GM21515 (cell line): ENCODE measurements around the gene MAGOH.
A peak's percentile ranks its signal among the peaks of the same experiment; 100 is the strongest.
"Not testable (repeated sequence)": the region's sequence is repeated elsewhere in the genome, so short reads cannot be mapped to it uniquely, and the experiment has no call there.

Experiments
- ATAC-seq: cut with Tn5 transposase; IDR thresholded peaks from one replicate; pipeline ENCODE4 v1.9.1; 2021; ENCODE audit not compliant: unreplicated experiment

MAGOH gene

DNA sequence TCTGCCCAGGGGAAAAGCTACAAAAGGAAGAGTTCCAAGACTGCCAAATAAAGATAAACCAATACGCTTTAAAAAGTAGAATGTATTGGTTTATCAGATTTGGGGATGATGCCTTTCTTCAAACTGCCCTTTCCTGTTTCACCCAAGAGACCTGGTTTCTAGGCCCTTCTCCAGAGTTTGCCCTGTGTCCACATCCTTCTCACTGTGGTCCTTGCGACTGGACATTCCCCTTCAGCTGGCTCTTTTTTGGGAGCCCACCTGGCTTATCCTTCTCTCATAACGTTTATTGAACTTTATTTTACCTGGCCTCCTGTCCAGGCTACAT, 17.4 kb downstream of the MAGOH start:
- no peak for ATAC-seq

DNA sequence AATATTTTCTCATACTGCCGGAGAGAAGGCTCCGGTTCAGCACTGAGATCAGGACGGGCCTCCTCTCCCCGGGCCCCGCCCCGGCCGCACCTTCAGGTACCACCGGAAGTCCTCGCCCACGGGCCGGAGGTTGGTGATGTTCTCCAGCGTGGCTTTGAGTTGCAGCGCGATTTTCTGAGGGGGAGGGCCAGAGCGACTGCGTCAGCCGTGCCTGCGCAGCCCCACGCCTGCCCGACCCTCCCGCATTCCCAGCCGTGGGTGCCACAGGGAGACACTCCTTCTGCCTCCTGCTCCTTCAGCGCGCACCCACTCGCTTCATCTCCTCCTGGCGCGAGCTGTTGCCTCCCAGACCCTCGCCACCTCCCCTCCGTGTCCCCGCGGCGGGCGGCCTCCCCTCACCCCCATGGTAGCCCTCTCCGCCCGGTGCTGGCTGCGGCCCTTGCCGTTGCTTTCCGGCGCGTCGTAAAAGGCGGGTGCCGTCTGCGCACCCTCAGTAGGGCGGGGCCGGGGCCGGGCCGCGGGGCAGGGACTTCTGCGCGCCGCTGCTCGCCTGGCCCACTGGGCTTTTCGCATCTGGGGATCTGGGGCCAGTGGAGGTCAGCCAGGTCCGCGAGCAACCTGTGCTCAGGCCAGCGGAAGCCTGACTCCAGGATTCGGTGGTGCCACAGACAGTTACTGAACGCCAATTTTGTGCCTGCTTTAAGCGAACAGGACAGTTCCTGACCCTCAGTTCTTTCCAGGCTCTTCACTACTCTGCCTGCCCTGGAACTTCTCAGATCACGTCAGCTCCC, 18.0 kb downstream of the MAGOH start, which contains the start of gene CZIB:
TSS of gene CZIB (minus strand) at position 464 of the 791 bp plus-strand sequence. CDS start at position 405, 59 bp downstream.
- peak; percentile 88 for ATAC-seq

DNA sequence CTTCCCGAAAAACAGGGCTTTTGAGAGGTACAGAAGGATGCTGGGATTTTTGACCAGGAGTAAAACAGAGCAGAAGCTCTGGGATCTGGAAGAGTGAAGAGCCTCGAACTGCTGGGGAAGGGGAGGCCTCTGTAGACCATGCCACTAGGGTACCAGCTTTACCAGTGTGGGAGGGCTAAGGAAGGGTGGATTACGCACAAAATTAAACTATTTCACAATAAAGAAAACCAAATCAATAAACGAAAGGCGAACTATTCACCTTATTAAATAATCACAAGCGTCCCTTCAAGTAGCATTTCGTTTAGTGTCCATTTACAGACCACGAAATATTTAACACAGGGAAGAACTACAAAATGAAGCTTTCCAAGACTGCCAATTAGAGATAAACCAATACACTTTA, 18.6 kb downstream of the MAGOH start:
- ATAC-seq, result no peak

DNA sequence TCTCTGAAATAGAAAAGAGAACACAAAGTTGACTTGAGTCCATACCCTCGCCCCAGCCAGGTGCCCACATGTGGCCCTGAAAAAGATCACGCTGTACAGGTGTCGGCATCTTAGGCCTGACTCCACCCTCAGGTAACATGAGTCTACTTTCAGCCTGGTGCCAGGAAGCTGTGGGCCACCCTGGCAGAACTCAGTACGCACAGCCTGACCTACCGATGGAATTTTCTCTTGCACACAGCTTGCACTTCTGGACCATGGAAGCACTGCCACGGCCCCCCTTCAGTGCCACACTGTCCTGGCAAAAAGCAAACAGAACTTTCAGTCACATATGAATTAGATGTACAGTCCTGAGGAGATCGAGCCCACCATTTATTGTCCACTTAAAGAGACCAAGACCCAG, 20.1 kb downstream of the MAGOH start:
- no peak for ATAC-seq

DNA sequence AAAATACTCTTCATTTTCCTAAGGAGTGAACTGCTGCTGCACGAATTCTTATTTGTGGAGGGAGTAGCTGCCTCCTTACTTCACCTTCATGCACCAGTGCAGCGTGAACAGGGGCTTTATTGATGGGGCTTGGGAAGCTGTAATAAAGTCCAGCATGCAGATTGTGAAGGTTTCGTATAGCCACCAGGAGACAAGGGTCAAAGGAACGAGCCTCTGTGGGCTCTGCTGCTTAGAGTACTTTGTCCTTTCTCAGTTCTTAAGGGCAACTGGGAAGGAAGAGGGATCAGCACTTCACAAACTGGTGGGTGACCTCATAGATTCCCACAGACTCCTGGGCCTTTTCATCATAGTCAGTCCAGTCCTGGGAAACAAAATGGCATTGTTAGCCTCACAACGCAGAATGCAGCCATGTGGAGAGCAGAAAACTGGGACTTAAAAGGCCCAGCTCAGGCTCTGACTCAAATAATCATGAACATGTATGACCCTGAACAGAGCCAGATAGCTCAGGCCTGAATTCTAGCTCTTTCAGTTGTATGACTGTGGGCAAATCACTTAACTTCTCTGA, 23.9 kb downstream of the MAGOH start:
- ATAC-seq, result no peak

DNA sequence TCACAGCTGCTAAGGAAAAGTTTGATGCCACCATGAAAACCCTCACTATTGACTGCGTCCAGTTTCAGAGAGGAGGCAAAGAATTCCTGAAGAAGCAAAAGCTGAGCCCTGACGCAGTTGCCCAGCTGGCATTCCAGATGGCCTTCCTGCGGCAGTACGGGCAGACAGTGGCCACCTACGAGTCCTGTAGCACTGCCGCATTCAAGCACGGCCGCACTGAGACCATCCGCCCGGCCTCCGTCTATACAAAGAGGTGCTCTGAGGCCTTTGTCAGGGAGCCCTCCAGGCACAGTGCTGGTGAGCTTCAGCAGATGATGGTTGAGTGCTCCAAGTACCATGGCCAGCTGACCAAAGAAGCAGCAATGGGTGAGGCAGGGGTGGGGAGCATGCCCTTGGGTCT, 27.4 kb downstream of the MAGOH start:
- ATAC-seq, result no peak

DNA sequence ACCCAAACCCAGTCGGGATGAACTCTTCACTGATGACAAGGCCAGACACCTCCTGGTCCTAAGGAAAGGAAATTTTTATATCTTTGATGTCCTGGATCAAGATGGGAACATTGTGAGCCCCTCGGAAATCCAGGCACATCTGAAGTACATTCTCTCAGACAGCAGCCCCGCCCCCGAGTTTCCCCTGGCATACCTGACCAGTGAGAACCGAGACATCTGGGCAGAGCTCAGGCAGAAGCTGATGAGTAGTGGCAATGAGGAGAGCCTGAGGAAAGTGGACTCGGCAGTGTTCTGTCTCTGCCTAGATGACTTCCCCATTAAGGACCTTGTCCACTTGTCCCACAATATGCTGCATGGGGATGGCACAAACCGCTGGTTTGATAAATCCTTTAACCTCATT, 28.0 kb downstream of the MAGOH start:
- ATAC-seq, result no peak

DNA sequence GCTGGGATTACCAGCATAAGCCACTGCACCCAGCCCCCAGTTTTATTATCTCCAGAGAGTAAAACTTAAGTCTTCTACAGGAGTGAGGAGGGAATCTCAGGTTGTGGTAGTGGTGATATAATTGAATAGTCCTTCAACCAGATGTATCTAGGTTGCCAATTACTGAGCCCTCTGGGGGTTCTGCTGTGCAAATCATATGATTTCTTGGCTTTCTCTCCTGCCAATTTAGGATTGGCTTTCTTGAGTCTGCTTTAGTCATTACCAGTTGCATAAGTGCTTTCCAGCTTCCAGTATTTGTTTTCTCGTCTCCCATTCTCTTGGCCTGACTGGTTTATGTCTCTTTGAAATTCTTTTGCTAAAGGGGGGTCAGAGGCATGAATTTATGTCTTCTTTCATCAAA, 30.6 kb downstream of the MAGOH start:
- ATAC-seq, result no peak

DNA sequence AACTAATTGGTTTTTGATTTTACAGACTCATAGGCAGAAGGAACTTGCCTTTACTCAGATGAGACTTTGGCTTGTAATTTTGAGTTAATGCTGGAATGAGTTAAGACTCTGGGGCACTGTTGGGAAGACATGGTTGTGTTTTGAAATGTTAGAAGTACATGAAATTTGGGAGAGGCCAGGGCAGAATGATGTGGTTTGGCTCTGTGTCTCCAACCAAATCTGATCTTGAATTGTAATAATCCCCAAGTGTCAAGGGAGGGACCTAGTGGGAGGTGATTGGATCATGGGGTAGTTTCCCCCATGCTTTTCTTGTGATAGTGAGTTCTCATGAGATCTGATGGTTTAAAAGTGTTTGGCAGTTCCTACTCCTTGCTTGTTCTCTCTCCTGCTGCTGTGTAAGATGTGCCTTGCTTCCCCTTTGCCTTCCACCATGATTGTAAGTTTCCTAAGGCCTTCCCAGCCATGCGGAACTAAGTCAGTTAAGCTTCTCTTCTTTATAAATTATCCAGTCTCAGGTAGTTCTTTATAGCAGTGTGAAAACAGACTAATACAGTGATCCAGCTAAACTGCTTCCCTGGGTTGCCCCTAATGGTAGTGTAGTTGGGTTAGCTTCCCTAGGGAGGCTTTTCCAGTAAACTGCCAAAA, 31.5 kb downstream of the MAGOH start:
- ATAC-seq, result no peak

DNA sequence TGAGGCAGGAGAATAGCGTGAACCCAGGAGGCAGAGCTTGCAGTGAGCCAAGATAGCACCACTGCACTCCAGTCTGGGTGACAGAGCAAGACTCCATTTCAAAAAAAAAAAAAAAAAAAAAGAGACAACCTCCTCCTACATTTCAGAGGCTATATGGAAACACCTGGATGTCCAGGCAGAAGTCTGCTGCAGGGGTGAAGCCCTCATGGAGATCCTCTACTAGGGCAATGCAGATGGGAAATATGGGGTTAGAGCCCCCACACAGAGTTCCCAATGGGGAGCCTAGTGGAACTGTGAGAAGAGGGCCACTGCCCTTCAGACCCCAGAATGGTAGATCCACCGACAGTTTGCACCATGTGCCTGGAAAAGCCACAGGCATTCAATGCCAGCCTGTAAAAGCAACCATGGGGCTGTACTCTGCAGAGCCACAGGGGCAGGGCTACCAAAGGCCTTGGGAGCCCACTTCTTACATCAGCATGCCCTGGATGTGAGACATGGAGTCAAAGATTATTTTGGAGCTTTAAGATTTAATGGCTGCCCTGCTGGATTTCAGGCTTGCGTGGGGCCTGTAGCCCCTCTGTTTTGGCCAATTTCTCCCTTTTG, 32.1 kb downstream of the MAGOH start:
- ATAC-seq, result not testable (repeated sequence)

DNA sequence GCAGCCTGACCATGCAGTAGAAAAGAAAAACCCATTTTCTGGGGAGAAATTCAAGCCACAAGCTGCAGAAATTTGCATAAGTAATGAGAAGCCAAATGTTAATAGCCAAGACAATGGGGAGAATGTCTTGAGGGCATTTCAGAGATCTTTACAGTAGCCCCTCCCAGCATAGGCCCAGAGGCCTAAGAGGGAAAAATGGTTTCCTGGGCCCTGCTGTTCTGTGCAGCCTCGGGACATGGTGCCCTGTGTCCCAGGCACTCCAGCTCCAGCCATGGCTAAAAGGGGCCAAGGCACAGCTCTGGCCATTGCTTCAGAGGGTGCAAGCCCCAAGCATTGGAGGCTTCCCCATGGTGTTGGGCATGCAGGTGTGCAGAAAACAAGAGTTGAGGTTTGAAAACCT, 32.8 kb downstream of the MAGOH start:
- ATAC-seq, result not testable (repeated sequence)

DNA sequence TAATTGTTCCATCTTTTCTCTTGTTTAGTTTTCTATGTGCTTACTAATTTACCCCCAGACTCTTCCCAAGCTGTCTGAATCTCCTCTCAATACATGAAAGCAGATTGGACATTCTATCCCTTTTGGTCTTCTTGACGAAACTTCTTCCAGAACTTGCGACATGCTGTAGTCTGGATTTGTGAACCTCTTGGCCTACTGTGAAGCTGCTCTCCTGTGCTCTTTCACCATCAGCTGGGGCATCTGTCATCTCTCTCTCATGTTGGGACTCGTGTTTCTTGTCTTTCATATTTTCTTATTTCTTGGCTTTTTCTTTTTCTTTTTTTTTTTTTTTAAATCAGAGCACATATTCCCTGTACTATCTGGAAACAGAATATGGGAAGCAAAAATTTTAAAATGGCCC, 34.9 kb downstream of the MAGOH start:
- no peak for ATAC-seq

DNA sequence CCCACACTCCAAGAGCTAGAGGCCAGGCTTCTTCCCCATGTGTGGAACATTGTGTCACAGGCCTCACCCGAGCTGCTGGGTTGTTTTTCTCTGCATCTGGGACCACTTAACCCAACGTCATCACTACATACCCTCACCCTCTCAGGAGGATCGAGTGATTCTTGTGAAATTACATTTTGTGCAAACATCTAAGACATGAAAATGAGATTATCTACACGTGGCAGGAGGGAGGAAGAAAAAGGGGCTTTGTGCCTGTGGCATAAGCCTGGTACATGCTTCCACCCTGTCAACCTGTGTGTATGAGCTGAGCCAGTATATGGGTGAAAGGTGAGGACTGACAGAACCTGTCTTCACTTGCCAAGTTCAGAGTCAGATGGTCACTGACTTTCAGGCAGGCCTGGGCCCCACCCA, 40.1 kb downstream of the MAGOH start:
- ATAC-seq, result no peak

DNA sequence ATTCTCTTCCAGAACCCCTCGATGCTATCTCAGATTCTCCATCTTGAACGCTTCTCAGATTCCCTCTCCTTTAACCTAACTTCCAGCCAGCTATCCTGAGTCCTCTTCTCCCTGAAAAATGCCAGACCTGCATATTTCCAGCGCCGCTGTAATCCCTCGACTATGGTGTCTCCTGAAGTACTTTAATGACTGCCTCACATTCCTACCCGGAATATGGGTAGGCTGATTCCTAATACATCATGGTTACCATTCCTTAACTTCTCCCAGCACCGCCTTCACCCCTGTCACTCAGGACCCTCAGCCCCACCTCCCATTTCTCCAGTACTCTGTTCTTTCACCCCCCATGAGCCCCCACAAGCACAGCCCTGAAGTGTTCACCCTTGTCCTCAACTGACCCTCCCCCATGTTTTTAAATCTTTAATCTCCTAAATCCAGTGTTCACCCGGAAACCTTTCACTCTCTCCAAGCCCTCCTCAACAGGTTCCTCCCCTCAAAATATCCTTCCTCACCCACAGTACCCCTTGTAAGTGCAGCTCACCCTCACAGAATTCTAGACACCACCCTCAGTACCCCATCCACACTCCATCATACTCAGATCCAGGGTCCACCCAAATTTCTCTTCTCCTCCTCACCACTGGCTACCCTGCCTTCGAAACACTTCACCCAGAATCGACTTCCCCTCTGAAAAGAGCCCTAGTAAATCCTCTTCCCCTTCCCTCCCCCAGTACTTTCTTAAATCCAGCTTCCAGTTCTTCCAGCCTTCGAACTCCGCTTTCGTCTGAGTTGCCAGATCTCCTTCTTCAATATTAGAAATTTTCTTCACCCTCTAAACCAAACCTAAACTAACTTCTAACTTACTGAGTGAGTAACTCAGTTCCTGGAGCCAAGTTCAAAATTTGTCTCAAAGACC, 40.8 kb downstream of the MAGOH start:
- ATAC-seq, result no peak

DNA sequence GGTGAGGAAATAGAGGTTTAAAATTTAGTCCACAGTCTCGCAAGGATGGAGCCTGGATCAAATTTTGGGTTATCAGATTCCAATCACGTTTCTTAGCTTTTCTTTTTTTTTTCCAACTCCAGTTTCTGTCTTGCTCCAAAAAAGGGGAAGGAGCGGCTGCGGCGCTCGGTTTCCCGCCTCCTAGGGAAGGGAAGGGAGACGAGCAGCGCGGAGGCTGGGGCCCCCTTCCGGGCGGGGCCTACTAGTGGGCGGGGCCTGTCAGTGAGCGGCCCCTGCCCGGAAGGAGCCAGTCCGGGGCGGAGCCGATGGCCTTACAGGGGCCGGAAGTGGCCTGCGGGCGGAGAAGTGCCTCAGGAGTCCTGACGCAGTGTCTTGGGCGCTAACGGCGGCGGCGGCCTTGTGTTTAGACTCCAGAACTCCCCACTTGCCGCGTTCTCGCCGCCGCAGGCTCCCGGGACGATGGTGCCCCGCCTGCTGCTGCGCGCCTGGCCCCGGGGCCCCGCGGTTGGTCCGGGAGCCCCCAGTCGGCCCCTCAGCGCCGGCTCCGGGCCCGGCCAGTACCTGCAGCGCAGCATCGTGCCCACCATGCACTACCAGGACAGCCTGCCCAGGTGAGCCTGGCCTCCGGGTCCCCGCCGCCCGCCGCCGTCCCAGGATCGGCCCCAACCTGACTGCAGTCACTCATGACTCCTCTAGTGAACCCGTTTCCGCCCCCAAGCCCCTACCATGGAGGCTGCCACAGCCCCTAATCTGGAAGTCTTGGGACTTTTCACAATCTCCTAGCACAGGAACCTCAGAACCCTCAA, 41.6 kb downstream of the MAGOH start, which contains the start of gene CPT2:
TSS of gene CPT2 (plus strand) at position 340 of the 806 bp plus-strand sequence. CDS start at position 460, 120 bp downstream.
- peak; percentile 98 for ATAC-seq

DNA sequence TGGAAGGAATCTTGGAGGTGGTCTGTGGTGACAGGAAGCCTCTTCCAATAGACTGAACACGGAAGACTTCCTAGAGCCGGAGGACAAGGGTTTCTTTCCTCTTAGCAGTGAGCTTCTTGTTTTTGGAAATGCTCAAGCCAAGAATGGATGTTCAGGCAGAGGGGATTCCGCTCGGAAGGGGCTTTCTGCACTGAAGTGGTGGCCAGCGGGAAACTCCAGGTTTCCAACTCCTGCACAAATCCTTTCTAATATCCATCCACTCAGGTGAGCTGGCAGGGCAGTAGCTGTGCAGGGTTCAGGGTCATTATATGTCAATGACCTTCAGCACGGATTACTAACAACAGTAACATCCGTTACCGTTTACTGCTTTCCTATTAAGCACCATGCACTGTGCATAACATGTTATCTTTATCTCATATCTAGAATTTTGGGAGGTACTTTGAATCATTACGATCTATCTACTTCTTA, 42.3 kb downstream of the MAGOH start:
- ATAC-seq, result peak; percentile 20

DNA sequence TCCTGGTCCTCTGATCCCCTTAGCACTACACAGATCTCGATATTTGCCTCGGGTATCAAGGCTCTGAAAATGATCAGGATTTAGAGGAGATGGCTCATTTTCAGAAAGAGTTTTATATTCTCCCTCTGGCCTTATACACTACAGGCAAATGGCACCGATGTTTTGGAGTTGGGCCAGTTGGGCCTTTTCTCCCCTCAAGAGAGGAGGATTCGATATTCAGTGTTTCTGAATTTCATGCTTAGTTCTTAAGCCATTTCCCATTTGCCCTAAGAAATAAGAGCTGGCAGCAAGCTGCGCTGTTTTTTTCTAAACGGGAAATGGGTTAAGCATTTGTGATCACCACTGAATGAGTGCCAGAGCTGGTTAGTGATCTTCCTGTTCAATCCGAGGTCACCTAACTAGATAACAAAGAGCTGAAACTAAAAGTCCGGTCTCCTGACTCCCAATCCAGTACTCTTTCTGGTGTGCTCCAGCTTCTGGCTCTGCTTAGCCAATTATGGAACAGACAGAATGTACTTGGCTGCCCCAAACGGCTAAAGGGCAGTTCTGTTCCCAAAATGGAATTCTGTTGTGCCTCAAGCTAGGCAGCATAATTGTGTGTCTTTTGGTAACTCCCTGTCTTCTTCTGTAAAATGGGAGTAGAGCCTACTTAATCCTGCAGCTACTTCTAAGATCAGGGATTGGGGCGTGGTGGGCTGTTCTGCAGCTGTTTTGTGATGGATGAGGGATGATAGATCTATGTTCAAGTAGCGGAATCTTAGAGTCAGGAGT, 42.9 kb downstream of the MAGOH start:
- ATAC-seq, result no peak

DNA sequence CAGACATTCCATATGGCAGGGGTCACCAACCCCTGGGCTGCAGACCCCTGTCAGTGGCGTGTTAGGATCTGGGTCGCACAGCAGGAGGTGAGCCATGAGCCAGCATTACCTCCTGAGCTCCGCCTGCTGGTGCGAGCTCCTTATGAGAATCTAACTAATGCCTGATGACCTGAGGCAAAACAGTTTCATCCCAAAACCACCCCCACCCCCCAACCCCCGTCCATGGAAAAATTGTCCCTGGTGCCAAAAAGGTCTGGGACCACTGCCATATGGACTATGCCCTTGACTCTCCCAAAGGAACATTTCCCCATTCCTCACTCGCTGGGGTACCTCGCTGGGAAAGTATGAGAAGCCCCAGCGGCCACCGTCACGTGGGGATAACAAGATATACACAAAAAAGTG, 48.1 kb downstream of the MAGOH start:
- no peak for ATAC-seq

DNA sequence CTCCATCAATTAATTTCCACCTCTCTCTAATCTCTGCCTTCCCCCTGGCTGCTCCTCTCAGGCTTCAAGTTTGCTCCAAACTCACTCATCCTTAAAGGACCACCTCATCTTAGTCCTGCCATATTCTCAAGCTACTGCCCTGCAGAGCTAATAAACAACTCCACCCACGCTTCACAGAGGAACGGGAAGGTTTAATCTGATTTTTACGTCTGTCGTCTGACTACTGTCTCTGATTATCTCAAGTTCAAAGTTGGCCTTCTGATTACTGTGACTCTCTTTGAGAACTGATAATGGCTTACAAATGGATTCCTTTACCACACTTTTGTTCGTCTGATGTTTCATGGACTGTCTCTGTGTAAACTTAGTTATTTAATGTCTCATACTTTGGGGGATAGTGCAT, 49.3 kb downstream of the MAGOH start:
- no peak for ATAC-seq
